Lower leg skin (tissue), 3 donors: ENCODE data around the gene GSDMA.

Experiments used
- POLR2A ChIP-seq, 2 donors: fragments of 450-650 bp; IDR thresholded peaks; one replicate each; pipeline ENCODE4 v1.6.1; 2016 to 2017; ENCODE audit warnings: antibody characterized with exemption in 2 of 2, mild to moderate bottlenecking in 1 of 2, moderate library complexity in 1 of 2
- TF ChIP-seq, protein P1 (sequence below), 3 donors: fragments of 450-650 bp; IDR thresholded peaks; one replicate each; pipeline ENCODE4 v1.5.1; 2016; ENCODE audit warnings: antibody characterized with exemption in 3 of 3, mild to moderate bottlenecking in 3 of 3, moderate library complexity in 2 of 3

DNA sequence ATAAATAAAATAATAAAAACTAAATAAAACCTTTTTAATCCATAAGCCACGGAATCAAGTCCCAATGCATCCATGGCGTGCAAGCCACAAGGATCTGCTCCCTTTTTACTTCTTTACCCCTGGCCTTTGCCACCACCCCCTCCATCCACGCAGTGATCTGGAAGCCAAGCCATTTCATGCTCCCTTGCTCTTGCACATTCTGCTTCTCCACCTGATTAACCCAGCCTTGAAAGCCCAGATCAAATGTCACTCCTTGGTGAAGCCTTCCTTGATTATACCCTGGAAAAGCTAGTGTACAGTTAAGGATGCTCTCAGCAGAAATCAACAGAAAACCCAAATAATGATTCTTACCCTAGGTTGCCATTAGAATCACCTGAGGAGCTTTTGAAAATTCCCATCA, 25.4 kb upstream of the GSDMA start:
- TF ChIP-seq, protein P1, sequence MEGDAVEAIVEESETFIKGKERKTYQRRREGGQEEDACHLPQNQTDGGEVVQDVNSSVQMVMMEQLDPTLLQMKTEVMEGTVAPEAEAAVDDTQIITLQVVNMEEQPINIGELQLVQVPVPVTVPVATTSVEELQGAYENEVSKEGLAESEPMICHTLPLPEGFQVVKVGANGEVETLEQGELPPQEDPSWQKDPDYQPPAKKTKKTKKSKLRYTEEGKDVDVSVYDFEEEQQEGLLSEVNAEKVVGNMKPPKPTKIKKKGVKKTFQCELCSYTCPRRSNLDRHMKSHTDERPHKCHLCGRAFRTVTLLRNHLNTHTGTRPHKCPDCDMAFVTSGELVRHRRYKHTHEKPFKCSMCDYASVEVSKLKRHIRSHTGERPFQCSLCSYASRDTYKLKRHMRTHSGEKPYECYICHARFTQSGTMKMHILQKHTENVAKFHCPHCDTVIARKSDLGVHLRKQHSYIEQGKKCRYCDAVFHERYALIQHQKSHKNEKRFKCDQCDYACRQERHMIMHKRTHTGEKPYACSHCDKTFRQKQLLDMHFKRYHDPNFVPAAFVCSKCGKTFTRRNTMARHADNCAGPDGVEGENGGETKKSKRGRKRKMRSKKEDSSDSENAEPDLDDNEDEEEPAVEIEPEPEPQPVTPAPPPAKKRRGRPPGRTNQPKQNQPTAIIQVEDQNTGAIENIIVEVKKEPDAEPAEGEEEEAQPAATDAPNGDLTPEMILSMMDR (IDR thresholded peaks at IDR 0.05) = no peak
- no peak for TF ChIP-seq POLR2A (IDR thresholded peaks at IDR 0.05)
